Mesendoderm (in vitro differentiated cells): ENCODE measurements around the gene AQP2.

Experiments
- DNase-seq: peaks from one replicate; pipeline ENCODE4 v3.0.0; 2013
- H2AK5ac ChIP-seq: 2 replicates; pipeline ENCODE4 v1.6.1; 2013; ENCODE audit warnings: low read length, inconsistent platforms
- H2BK120ac ChIP-seq: 2 replicates; pipeline ENCODE4 v1.6.1; 2013; ENCODE audit warnings: low read depth, mild to moderate bottlenecking, low read length, moderate library complexity, mixed read lengths
- H2BK15ac ChIP-seq: replicated peaks from 2 replicates; pipeline ENCODE4 v1.6.1; 2013; ENCODE audit warnings: low read depth, mild to moderate bottlenecking, moderate library complexity
- H2BK5ac ChIP-seq: 2 replicates; pipeline ENCODE4 v1.6.1; 2013; ENCODE audit warnings: low read length, inconsistent platforms
- H3K18ac ChIP-seq: 2 replicates; pipeline ENCODE4 v1.6.1; 2013; ENCODE audit warnings: mild to moderate bottlenecking, low read length, mixed read lengths
- H3K23ac ChIP-seq: one replicate; pipeline ENCODE4 v1.6.1; 2013; ENCODE audit warnings: low read length
- H3K27ac ChIP-seq: 2 replicates; pipeline ENCODE4 v1.5.1; 2013; ENCODE audit warnings: low read depth, mild to moderate bottlenecking, inconsistent platforms, low read length, moderate library complexity
- H3K27me3 ChIP-seq: 2 replicates; pipeline ENCODE4 v1.6.1; 2013; ENCODE audit warnings: low read length, control low read depth, mild to moderate bottlenecking, inconsistent platforms; ENCODE audit not compliant: insufficient read depth, poor library complexity
- H3K36me3 ChIP-seq: 2 replicates; pipeline ENCODE4 v1.6.1; 2013; ENCODE audit warnings: low read length, inconsistent platforms; ENCODE audit not compliant: control insufficient read depth, insufficient read depth
- H3K4ac ChIP-seq: one replicate; pipeline ENCODE4 v1.6.1; 2013; ENCODE audit warnings: low read depth, mild to moderate bottlenecking, low read length, moderate library complexity
- H3K4me1 ChIP-seq: 2 replicates; pipeline ENCODE4 v1.6.1; 2013; ENCODE audit warnings: low read depth, low read length, inconsistent platforms; ENCODE audit not compliant: control insufficient read depth
- H3K4me2 ChIP-seq: 2 replicates; pipeline ENCODE4 v1.6.1; 2013; ENCODE audit warnings: low read length
- H3K4me3 ChIP-seq: 2 replicates; pipeline ENCODE4 v1.5.1; 2013; ENCODE audit warnings: mild to moderate bottlenecking, low read length
- H3K56ac ChIP-seq: one replicate; pipeline ENCODE4 v1.6.1; 2013; ENCODE audit warnings: low read length
- H3K79me1 ChIP-seq: 2 replicates; pipeline ENCODE4 v1.6.1; 2013; ENCODE audit warnings: low read length, inconsistent platforms
- H3K79me2 ChIP-seq: 2 replicates; pipeline ENCODE4 v1.6.1; 2013; ENCODE audit warnings: mild to moderate bottlenecking, low read length; ENCODE audit not compliant: control insufficient read depth, insufficient read depth
- H3K9ac ChIP-seq: 2 replicates; pipeline ENCODE4 v1.6.1; 2013; ENCODE audit warnings: low read length, inconsistent platforms
- H4K5ac ChIP-seq: one replicate; pipeline ENCODE4 v1.6.1; 2013; ENCODE audit warnings: low read length
- H4K8ac ChIP-seq: one replicate; pipeline ENCODE4 v1.6.1; 2013; ENCODE audit warnings: low read depth, mild to moderate bottlenecking, control low read depth, low read length, moderate library complexity
- WGBS: extraction: QIAGEN DNeasy Blood & Tissue Kit; methylation state at CpG from one replicate; pipeline ENCODE4 v1.1.7; 2013; ENCODE audit warnings: low lambda C conversion rate, missing lambda C conversion rate; ENCODE audit not compliant: insufficient coverage; ENCODE audit errors: extremely low coverage; 5-methylcytosine and 5-hydroxymethylcytosine counted together

AQP2 gene

DNA sequence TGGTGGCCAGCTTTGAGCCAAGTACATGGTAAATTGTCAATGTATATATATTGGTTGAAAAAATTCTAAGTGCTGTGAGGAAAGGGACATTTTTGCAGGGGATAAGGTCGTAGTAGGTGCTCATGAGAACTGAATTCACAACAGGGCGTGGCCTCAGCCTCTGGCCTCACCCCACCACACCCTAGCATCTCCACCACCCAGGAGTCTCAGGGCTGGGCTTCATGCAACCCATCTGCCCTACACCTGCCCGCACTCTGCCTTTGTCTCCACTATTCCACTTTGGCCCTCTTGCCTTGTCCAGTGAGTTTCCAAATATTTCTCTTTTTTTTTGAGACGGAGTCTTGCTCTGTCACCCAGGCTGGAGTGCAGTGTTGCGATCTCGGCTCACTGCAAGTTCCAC is 22.1 kb upstream of the AQP2 start:
- H3K79me1 ChIP-seq, result no peaks in the 10 kb centered on the region
- no peak overlapping the region for H3K9ac ChIP-seq
- no peak overlapping the region for H2BK5ac ChIP-seq
- no peak overlapping the region for H2BK15ac ChIP-seq
- no peaks in the 10 kb centered on the region for H3K79me2 ChIP-seq
- H3K4me1 ChIP-seq, result no peaks in the 10 kb centered on the region
- no peak overlapping the region for H2BK120ac ChIP-seq
- H3K4me3 ChIP-seq, result no peak overlapping the region
- H2AK5ac ChIP-seq, result no peak overlapping the region
- H4K5ac ChIP-seq, result no peak overlapping the region
- DNase-seq, result no peak
- H3K4me2 ChIP-seq, result no peak overlapping the region
- H3K4ac ChIP-seq, result no peak overlapping the region
- no peak overlapping the region for H3K27ac ChIP-seq
- no peak overlapping the region for H3K18ac ChIP-seq
- WGBS, result no CpG with 5 or more reads among the region's 6 CpGs
- H3K56ac ChIP-seq, result no peak overlapping the region
- no peak overlapping the region for H3K23ac ChIP-seq
- no peak overlapping the region for H4K8ac ChIP-seq
- no peaks in the 10 kb centered on the region for H3K27me3 ChIP-seq
- H3K36me3 ChIP-seq, result no peaks in the 10 kb centered on the region

DNA sequence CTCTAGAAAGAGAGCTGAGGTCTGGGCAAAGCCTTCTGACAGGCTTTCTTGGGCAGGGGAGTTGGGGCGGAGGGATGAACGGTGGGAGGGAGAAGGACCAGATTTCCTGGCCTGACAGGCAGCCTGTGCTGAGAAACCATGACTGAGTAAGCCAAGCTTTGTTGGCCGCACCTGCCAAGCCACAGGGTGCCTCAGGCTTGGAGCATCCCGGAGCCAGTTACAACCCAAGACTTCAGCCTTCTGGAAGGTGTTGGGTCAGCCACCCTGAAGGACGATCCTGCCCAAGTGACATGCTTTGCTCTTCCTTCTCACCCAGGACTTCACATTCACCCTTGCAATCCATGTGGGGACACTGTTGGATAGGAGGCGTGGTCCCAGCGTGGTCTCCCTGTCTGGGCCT is 21.0 kb upstream of the AQP2 start:
- DNase-seq, result no peak
- Histone ChIP-seq H3K4ac (no peak overlapping the region), H3K79me2 (no peaks in the 10 kb centered on the region), H3K56ac (no peak overlapping the region), H3K27ac (no peak overlapping the region), H4K8ac (no peak overlapping the region), H3K9ac (no peak overlapping the region), H3K4me2 (no peak overlapping the region), H3K27me3 (no peaks in the 10 kb centered on the region), H3K18ac (no peak overlapping the region), H3K36me3 (no peaks in the 10 kb centered on the region), H4K5ac (no peak overlapping the region), H3K4me1 (no peaks in the 10 kb centered on the region), H2BK120ac (no peak overlapping the region), H2BK5ac (no peak overlapping the region), H2BK15ac (no peak overlapping the region), H3K79me1 (no peaks in the 10 kb centered on the region), H2AK5ac (no peak overlapping the region), H3K23ac (no peak overlapping the region), H3K4me3 (no peak overlapping the region)
- no CpG with 5 or more reads among the region's 7 CpGs for WGBS

DNA sequence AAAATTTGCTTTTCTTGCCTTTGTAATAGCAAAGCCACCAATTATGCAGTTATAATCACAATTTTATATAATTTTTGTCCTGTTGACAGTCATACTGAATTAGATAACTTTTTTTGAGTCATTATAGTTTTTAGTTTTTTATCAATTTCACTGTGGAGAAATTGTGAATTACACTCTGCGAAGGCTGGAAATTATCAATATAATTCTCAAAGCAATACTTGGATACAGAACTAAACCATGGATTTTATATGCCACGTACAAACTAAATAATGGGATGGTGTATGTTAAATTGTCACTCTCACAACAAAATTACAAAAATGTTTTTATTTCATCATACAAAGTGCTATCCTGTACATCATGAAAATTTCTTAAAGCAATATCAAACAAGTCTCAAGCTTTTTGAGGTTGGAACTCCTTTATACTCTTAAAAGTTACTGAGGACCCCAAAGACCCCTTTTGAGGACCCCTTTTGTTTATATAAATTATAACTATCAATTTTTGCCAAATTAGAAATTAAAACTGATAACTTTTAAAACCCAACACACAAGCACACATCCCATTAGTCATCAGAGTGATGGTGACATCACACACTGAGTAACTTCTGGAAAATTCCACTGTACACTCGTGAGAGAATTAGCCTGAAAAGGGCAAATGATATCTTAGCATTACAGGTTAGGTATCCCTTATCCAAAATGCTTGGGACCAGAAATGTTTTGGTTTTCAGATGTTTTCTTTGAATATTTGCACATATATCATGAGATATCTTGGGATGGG is 19.8 kb upstream of the AQP2 start:
- Histone ChIP-seq H2BK120ac (no peak overlapping the region), H2BK15ac (no peak overlapping the region), H3K18ac (no peak overlapping the region), H3K9ac (no peak overlapping the region), H3K4me3 (no peak overlapping the region), H3K4ac (no peak overlapping the region), H3K27ac (no peak overlapping the region), H3K4me2 (no peak overlapping the region), H3K79me1 (no peaks in the 10 kb centered on the region), H3K27me3 (no peaks in the 10 kb centered on the region), H3K36me3 (no peaks in the 10 kb centered on the region), H3K79me2 (no peaks in the 10 kb centered on the region), H3K56ac (no peak overlapping the region), H2AK5ac (no peak overlapping the region), H4K5ac (no peak overlapping the region), H4K8ac (no peak overlapping the region), H3K4me1 (no peaks in the 10 kb centered on the region), H2BK5ac (no peak overlapping the region), H3K23ac (no peak overlapping the region)
- WGBS, result no CpG with 5 or more reads among the region's 3 CpGs
- no peak for DNase-seq

DNA sequence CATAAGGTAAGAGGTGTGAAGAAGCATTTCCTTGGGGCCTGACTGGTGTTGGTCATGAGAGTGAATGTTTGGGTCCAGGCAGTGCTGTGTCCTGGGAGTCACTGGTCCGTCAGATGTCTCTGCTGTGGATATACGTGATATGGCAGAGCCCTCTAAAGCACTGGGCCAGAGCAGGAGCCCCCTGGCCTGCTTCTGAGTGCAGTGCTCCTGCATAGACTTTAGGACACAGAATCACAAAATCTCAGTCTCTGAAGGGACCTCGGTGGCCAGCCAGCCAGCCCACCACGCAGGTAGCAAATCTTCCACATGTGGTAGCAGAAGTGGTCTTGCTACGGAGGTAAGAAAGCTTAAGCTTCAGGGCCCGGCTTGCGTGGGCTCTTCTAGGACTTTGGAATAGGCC is 18.5 kb upstream of the AQP2 start:
- no peak overlapping the region for H2BK120ac ChIP-seq
- no peak overlapping the region for H3K9ac ChIP-seq

DNA sequence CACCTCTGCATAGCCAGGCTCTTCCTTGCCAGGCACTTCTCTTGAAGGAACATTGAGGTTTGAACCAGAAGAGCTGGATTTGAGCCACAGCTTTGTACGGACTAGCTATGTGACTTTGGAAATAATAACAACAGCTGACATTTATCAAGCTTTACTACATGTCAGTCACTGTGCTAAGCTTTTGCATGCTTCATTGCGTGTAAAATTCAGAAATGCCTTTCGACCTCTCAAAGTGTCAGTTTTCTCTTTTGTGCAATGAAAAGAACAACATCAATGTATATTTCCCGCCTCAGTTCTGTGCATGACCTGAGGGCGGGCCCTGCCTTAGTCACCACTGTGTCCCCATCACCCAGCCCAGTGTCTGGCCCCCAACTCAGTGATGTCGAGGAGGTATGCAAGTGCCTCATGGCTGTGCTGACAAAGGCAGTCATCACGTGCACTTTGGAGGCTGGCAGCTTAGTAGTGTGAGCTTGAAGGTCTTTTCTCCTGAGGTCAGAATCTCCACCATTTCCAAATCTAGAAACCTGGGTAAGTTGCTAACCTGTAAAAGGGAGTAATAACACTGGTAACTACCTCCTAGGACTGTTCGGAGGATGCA is 17.9 kb upstream of the AQP2 start:
- no peak overlapping the region for H3K4ac ChIP-seq

More for the DNA sequence above, 18.5 kb upstream of the AQP2 start:
- no peak overlapping the region for H3K4me2 ChIP-seq
- no peak overlapping the region for H3K18ac ChIP-seq
- no peaks in the 10 kb centered on the region for H3K79me1 ChIP-seq
- no peaks in the 10 kb centered on the region for H3K4me1 ChIP-seq
- H4K5ac ChIP-seq, result no peak overlapping the region
- no peak overlapping the region for H3K4ac ChIP-seq
- H3K36me3 ChIP-seq, result no peaks in the 10 kb centered on the region
- no peak overlapping the region for H2BK15ac ChIP-seq
- no peaks in the 10 kb centered on the region for H3K79me2 ChIP-seq
- no peak overlapping the region for H2AK5ac ChIP-seq
- DNase-seq, result no peak
- no peak overlapping the region for H4K8ac ChIP-seq
- no CpG with 5 or more reads among the region's 7 CpGs for WGBS
- H3K56ac ChIP-seq, result no peak overlapping the region
- H3K27me3 ChIP-seq, result no peaks in the 10 kb centered on the region
- H3K23ac ChIP-seq, result no peak overlapping the region
- H3K4me3 ChIP-seq, result no peak overlapping the region
- no peak overlapping the region for H3K27ac ChIP-seq
- H2BK5ac ChIP-seq, result no peak overlapping the region

More for the DNA sequence above, 17.9 kb upstream of the AQP2 start:
- Histone ChIP-seq H2AK5ac (no peak overlapping the region), H3K79me2 (no peaks in the 10 kb centered on the region), H2BK5ac (no peak overlapping the region), H3K9ac (no peak overlapping the region), H3K36me3 (no peaks in the 10 kb centered on the region), H3K4me2 (no peak overlapping the region), H2BK15ac (no peak overlapping the region), H3K27me3 (no peaks in the 10 kb centered on the region), H3K56ac (no peak overlapping the region), H3K79me1 (no peaks in the 10 kb centered on the region), H3K27ac (no peak overlapping the region), H2BK120ac (no peak overlapping the region), H3K18ac (no peak overlapping the region), H3K4me1 (no peaks in the 10 kb centered on the region), H3K23ac (no peak overlapping the region), H4K5ac (no peak overlapping the region), H3K4me3 (no peak overlapping the region), H4K8ac (no peak overlapping the region)
- DNase-seq, result no peak
- no CpG with 5 or more reads among the region's 8 CpGs for WGBS
